Endometrium (tissue), 2 donors: ENCODE data around the gene RABGAP1L.
"Not testable (repeated sequence)": the region's sequence is repeated elsewhere in the genome, so short reads cannot be mapped to it uniquely, and the experiment has no call there.

ENCODE experiments used
- FAIRE-seq: peaks from 2 replicates; lab custom pipeline; 2012; peaks lifted over from hg19 to GRCh38; lab: Jason Lieb, UNC
- donor health status: control.
- donor health status: control.

The RABGAP1L gene

GRCh38 chr1:174577681-174578080 is 418.4 kb downstream of the RABGAP1L start:
- no peak for FAIRE-seq

DNA sequence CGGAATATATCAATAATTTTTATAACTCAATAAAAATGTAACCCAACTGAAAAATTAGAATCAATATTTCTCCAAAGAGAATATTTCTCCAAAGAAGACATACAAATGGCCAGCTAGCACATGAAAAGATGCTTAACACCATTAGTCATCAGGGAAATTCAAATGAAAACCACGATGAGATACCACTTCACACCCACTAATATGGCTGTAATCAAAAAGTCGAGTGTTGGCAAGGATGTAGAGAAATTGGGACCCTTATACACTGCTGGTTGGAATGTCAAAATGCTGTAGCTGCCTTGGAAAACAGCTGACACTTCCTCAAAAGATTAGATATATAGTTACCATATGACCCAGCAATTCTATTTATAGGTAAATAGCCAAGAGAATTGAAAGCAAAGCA is 421.5 kb downstream of the RABGAP1L start:
- no peak for FAIRE-seq

GRCh38 chr1:174583316-174583715 is 424.0 kb downstream of the RABGAP1L start:
- FAIRE-seq: no peak

GRCh38 chr1:174584071-174584470 is 424.8 kb downstream of the RABGAP1L start:
- no peak for FAIRE-seq

DNA sequence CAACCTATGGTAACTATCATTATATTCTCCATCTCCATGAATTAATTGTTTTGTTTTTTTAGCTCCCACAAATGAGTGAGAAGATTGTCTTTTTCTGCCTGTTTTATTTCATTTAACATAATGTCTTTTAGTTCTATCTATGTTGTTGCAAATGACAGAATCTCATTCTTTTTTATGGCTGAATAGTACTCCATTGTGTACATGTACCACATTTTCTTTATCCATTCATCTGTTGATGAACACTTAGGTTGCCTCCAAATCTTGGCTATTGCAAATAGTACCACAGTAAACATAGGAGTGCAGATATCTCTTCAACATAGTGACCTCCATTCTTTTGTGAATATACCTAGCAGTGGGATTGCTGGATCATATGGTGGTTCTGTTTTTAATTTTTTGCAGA is 429.3 kb downstream of the RABGAP1L start:
- FAIRE-seq: not testable (repeated sequence)

DNA sequence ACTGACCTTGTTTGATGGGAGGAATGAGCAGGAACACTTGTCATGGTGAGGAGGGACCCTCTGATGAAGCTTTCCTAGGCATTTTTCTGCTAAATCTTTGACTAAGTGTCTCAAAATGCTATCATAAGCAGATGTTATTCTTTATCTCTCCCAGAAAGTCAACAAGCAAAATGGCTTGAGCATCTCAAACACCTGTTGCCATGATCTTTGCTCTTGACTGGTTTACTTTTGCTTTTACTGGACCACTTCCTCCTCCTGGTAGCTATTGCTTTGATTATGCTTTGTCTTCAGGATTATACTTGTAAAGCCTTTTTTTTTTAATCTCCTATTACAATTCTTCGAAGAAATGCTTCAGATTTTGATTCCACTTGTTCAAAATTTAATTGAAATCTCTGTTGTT is 445.9 kb downstream of the RABGAP1L start:
- no peak for FAIRE-seq

DNA sequence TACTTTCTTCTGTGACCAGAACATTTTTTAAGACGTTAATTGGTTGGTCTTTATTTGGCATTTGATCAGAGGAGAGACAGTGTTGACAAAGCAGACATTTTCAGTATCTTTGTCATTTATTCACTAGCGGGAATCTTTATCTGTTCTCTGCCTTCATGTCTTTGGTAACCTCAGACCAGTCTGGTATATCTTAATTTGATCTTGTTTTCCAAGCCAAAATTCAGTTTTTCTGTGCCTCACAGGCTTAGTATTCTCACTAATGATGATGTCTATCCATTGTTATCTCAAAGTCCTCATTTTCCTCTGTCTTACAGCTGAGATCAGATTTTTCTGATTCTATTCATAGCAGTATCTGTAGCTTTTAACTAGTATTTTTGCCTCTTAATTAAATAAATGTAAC is 447.2 kb downstream of the RABGAP1L start:
- no peak for FAIRE-seq

DNA sequence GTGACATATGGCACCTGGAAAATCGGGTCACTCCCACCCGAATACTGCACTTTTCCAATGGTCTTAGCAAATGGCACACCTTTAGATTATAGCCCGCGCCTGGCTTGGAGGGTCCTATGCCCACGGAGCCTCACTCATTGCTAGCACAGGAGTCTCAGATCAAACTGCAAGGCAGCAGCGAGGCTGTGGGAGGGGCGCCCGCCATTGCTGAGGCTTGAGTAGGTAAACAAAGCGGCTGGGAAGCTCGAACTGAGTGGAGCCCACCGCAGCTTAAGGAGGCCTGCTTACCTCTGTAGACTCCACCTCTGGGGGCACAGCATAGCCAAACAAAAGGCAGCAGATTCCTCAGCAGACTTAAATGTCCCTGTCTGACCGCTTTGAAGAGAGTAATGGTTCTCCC is 458.6 kb downstream of the RABGAP1L start:
- FAIRE-seq: not testable (repeated sequence)

GRCh38 chr1:174623324-174624035 is 464.2 kb downstream of the RABGAP1L start:
- no peak for FAIRE-seq

- FAIRE-seq: no peak
Observed at GRCh38 chr1:174626031-174627025, 467.0 kb downstream of the RABGAP1L start.

DNA sequence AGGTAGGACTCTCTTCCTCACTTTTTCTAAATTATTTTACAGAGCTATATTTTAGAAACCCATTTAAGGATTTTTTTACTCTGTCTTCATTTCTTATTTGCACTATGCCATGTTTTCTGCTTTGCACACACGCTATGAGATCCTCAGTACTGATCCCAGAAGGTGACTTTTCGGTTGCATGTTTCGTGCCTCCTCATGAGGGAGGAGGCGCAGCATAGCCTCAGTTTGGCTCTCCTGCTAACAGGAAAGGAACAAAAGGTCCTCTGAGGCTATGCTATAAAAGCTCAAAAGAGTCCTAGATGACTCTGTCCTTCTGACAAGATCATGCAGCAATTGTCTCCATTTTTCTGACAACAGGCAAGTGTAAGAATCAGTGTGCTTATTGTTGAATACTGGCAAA is 478.2 kb downstream of the RABGAP1L start:
- no peak for FAIRE-seq

DNA sequence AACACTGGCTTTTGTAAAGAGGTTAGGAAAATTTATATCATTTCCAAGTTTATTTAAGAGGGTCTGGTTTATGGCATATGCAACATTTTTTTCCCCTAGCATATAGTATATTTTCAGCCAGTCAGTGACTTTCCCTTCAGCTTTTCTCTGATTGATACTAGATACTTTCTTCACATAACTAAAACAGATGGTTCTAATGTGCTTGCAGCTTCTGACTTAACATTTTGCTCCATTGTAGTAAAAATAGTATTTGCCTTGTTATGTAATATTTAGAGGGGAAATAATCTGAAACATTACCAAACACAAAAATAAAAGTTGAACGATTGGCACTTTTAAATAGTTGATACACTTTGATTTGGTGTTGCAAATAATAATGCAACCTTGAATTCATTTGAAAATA is 480.1 kb downstream of the RABGAP1L start:
- FAIRE-seq: no peak

DNA sequence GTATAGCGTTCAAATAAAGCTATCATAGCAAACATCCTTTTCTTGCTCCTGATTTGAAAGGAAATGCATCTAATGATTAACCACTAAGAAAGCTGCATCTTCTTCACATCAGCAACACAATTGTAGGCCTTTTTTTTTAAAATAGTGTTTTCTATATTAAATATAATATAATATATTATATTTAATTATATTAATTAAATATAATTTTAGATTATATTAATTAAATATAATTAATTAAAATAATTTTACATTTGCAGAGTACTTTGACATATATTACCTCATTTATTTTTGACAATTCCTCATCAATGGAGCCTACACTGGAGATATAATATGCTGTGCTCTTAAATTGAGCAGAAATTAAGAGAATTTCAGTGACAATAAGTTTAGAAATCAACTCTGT is 481.5 kb downstream of the RABGAP1L start:
- no peak for FAIRE-seq

- no peak for FAIRE-seq
Observed at GRCh38 chr1:174642393-174642792, 483.1 kb downstream of the RABGAP1L start.

- no peak for FAIRE-seq
Observed at GRCh38 chr1:174643206-174643605, 483.9 kb downstream of the RABGAP1L start.

- not testable (repeated sequence) for FAIRE-seq
Observed at GRCh38 chr1:174649572-174649971, 490.3 kb downstream of the RABGAP1L start.

DNA sequence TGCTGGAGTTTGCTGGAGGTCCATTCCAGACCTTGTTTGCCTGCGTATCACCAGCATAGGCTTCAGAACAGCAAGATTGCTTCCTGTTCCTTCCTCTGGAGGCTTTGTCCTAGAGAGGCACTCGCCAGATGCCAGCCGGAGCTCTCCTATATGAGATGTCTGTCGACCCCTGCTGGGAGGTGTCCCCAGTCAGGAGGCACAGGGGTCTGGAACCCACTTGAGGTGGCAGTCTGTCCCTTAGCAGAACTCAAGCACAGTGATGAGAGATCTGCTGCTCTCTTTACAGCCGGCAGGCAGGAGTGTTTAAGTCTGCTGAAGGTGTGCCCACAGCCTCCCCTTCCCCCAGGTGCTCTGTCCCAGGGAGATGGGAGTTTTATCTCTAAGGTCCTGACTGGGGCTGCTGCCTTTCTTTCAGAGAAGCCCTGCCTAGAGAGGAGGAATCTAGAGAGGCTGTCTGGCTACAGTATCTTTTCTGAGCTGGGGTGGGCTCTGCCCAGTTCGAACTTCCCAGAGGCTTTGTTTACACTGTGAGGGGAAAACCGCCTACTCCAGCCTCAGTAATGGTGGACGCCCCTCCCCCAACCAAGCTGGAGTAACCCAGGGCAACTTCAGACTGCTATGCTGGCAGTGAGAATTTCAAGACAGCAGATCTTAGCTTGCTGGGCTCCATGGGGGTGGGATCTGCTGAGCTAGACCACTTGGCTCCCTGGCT is 493.4 kb downstream of the RABGAP1L start:
- no peak for FAIRE-seq

- FAIRE-seq: no peak
Observed at GRCh38 chr1:174654560-174654959, 495.2 kb downstream of the RABGAP1L start.

DNA sequence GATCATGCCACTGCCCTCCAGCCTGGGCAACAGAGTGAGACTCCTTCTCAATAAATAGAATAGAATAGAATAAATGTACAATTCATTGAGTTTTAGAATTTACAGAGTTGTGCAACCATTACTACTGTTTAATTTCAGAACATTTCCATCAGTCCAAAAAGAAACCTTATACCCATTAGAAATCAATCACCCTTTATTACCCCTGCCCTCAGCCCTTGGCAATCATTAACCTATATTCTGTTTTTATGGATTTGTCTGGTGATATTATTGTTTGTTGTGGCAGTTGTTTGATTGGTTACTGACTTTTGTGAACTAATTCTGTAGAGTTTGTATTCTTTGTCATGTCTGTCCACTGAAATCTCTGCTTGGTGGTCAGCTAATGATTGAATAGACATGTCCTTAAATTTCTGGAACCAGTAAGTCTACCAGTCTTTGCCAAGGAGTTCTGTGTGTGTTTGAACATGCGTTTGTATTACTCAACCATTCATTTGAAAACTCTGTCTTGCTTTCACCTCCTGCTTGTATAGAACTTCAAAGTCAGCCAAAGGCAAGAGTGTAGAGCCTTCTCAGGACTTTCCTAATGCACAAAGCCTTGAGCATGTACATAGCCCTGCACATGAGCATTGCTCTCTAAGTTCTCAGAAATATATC is 497.2 kb downstream of the RABGAP1L start:
- FAIRE-seq: no peak

DNA sequence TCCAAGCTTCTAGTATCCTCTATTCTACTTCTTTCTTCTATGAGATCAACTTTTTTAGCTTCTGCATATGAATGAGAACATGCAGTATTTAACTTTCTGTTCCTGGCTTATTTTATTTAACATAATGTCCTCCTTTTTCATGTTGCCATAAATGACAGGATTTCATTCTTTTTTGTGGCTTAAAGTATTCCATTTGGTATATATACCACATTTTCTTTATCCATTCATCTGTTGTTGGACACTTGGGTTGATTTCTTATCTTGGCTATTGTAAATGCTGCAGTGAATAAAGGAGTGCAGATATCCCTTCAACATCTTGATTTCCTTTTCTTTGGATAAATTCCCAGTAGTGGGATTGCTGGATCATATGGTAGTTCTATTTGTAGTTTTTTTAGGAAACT is 498.1 kb downstream of the RABGAP1L start:
- no peak for FAIRE-seq

DNA sequence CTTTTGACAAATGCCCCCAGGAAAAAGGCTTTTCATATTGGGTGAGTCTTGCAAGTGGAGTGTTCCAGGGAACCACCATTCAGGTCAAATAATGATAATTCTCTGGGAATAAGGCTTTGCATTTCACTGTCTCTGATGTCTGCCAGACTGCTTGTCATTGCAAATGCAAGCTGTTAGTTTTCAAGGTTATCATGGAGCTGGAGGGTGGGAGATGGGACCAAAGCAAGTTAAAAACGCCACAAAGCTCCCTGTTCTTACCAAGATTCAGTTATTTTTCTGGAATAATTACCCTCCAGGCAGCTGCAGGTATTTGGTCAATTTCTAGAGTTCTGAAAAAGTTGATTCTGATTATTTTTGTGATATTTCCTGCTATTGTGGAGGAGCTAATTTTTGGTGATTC is 498.6 kb downstream of the RABGAP1L start:
- no peak for FAIRE-seq

GRCh38 chr1:174659823-174660222 is 500.5 kb downstream of the RABGAP1L start:
- FAIRE-seq: no peak
